Hematopoietic multipotent progenitor cell treated with erythropoietin and hydrocortisone succinate and interleukin-3 and kit ligand, for 17 days (in vitro differentiated cells): Measurements from ENCODE around the gene LIPH.

ENCODE experiments used
- DNase-seq: peaks from one replicate; pipeline ENCODE4 v3.0.0-alpha.2; 2015; ENCODE audit warnings: low spot score

The LIPH gene

GRCh38 chr3:185539934-185540333, 12.5 kb downstream of the LIPH start:
- no peak for DNase-seq

GRCh38 chr3:185537369-185537970, 14.9 kb downstream of the LIPH start:
- no peak for DNase-seq

GRCh38 chr3:185534511-185534910, 17.9 kb downstream of the LIPH start:
- DNase-seq = no peak

GRCh38 chr3:185532901-185533300, 19.5 kb downstream of the LIPH start:
- no peak for DNase-seq

DNA sequence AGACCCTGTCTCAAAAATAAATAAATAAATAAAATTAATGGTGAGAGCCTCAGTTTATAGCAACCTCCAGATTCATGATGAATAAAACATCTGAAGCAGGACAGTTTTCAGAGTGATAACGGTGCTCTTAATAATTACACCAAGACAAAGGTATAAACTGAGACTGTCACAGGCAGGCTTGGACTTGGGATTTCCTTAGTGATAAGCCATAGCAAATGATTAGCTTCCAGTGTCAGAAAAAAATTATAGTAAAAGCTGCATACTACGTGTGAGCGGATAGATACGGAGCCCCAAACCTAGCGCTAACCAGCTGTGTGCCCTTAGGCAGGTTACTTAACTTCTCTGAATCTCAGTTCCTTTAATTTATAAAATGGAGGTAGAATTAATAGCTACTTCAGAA, 21.5 kb downstream of the LIPH start:
- DNase-seq = no peak

DNA sequence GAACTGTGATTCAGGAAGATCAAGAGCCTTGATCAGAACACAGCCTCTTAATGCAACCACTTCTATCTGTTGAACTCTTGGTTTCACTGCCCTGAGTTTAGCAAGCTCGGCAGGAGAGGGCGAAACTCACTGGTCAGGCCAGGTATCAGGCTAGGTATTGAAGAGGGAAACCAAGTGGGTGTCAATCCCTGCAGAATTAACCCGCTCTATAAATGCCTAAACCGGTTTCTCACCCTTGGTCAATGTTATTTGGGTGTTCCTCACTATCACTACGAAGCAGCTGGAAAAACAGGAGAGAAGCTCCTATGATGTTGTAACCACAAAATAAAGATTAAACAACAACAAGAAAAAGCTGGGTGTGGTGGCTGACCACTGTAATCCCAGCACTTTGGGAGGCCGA, 23.9 kb downstream of the LIPH start:
- DNase-seq = no peak

- DNase-seq = no peak
These were observed 25.0 kb downstream of the LIPH start for GRCh38 chr3:185527364-185527763.

- no peak for DNase-seq
These were observed 25.9 kb downstream of the LIPH start for GRCh38 chr3:185526349-185526951.

GRCh38 chr3:185521349-185522138, 30.8 kb downstream of the LIPH start:
- DNase-seq = no peak

GRCh38 chr3:185519021-185519420, 33.4 kb downstream of the LIPH start:
- DNase-seq = no peak

- no peak for DNase-seq
These were observed 34.8 kb downstream of the LIPH start for GRCh38 chr3:185517387-185518130.

GRCh38 chr3:185511711-185512110, 40.7 kb downstream of the LIPH start:
- no peak for DNase-seq

GRCh38 chr3:185508335-185508991, 43.9 kb downstream of the LIPH start:
- DNase-seq = no peak

- DNase-seq = no peak
These were observed 44.5 kb downstream of the LIPH start for GRCh38 chr3:185507883-185508282.

DNA sequence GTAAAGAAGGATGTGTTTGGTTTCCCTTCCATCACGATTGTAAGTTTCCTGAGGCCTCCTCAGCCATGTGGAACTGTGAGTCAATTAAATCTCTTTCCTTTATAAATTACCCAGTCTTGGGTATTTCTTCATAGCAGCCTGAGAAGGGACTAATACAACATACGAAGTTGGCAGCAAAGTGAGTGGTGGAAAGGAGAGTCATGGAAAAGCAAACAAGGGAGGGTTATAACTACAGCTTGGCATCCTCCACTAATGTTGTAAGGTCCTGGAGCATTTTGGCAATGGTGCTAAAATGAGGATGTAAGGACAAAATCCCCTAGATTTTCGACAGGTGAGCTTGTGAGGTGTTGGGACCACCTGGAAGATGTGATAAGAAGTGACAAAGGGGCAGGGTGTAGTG, 47.8 kb downstream of the LIPH start:
- DNase-seq = no peak

DNA sequence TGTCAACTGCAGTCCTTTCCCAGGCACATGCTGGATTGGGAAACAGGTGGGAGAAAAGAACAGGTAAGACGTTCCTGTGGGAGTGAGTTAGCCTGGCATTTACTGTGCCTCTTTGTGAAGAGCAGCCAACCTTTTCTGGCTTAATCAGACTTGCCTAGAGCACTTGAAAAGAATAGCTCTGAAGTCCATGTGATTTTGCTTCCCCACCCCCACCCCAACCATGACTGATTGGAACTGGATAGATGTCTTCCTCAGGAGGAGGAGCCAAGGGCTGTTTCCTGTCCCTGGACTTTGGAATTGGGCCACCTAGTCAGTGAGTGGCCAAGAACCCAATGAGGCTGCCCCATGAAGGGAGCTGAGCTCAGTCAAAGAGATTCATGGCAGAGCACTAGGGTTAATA, 48.9 kb downstream of the LIPH start:
- DNase-seq = no peak

- no peak for DNase-seq
These were observed 49.4 kb downstream of the LIPH start for GRCh38 chr3:185502987-185503386.

DNA sequence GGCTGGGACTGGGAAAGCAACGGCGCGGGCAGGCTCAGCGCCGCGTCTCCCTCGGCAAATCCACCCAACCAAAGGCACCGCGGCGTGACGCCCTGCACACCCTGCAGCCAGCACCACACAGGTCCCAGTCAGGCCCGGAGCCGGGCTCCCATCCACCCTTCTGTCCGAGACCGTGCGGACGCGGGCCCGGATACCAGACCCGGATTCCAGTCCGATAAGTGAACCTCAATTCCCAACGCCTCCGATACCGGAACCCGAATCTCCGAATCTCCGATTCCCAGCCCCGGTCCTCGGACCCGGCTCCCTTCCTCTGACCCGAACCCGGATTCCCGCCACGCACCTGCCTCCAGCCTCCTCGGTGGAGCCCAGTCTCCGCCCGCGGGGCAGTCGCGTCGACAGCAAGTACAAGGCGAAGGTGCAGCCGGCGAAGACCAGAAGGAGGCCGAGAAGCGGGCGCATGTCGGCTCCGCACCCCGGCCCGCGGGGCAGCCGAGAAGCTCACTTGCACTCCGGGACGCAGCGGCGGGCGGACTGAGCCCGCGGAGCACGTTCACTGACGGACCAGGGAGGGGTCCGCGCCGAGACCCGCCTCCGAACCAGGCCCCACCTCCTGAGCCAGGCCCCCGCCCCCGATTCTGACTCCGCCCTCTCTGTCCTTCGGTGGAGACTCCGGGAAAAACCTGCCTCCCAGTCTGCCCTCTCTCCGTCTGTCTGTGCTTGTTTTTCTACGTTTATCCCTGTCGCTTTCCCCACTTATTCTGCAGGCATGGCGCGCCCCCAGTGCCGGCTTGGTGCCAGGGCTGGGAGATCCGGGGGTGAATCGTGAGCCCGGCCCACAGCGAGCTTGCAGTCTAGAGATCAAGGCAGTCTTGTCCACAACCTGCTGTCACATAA, 53.6 kb downstream of the LIPH start, which contains the start of gene TMEM41A:
Gene TMEM41A (minus strand): TSS at position 533 of the 894 bp plus-strand sequence. CDS start 74 bp downstream, at position 459.
- DNase-seq = peak; percentile 82

- DNase-seq = no peak
These were observed 62.1 kb downstream of the LIPH start for GRCh38 chr3:185490241-185490640.

- no peak for DNase-seq
These were observed 62.9 kb downstream of the LIPH start for GRCh38 chr3:185489462-185489861.

DNA sequence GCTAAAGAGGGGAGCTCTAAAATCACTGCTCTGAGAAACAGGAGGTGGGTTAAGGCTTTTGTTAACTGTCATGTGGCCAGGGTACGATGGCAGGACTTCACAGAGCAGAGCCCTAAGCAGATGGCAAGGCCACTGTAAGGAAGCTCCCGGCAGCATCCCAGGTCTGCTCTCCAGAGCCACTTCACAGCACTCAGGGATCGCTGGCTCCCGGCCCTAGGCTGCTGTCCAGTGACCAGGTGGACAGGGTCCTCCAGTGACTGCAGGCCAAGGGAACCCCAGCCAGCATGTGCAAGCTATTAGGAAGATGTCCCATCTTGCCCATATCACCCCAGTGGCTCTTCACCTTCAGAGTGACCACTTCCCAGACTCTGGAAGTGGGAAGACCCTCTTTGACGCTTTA, 63.9 kb downstream of the LIPH start:
- DNase-seq = no peak
